ENCODE measurements around the gene CLCN2. TPM values are rescaled to one million over a fixed set of nuclear protein-coding genes. Genes with fewer than 3 reads are reported as not detected.

Gene CLCN2
- total and polyA plus RNA-seq, 11 donors = 1.2 to 3.6 (median 2.0) TPM

- no peak overlapping the region for H3K4me3 ChIP-seq
- H3K27me3 ChIP-seq = peaks cover 0 to 9% (median 0%) of the 10 kb centered on the region in 9 donors
- no peak for DNase-seq
- intact Hi-C loops (cut with DNase I) = no loop called here
- H3K27ac ChIP-seq = no peak overlapping the region
- TF ChIP-seq CTCF (IDR thresholded peaks at IDR 0.05) (no peak), POLR2A (IDR thresholded peaks at IDR 0.05) (no peak)
- H3K4me1 ChIP-seq = no peaks in the 10 kb centered on the region
- ATAC-seq = no peak
- WGBS, 4 donors = 87 to 92% (median 90%) methylated on average over 5 of the region's 5 CpGs
- H3K36me3 ChIP-seq = peaks cover 0 to 19% (median 0%) of the 10 kb centered on the region in 9 donors
- H3K9me3 ChIP-seq = no peaks in the 10 kb centered on the region
Observed at GRCh38 chr3:184389935-184390528, 28.6 kb upstream of the CLCN2 start.

- Histone ChIP-seq H3K4me1 (no peaks in the 10 kb centered on the region), H3K36me3 (peaks cover 0 to 23% (median 0%) of the 10 kb centered on the region in 9 donors), H3K4me3 (no peak overlapping the region), H3K27me3 (peaks cover 0 to 9% (median 0%) of the 10 kb centered on the region in 9 donors), H3K9me3 (no peaks in the 10 kb centered on the region), H3K27ac (no peak overlapping the region)
- ATAC-seq (no peak), DNase-seq (no peak)
- 45 to 56% (median 54%) methylated on average over 5 of the region's 5 CpGs for WGBS, 4 donors
- intact Hi-C loops (cut with DNase I) = no loop called here
- TF ChIP-seq CTCF (IDR thresholded peaks at IDR 0.05) (no peak), POLR2A (IDR thresholded peaks at IDR 0.05) (no peak)
Observed at GRCh38 chr3:184389384-184389783, 28.0 kb upstream of the CLCN2 start.

- H3K4me3 ChIP-seq = no peak overlapping the region
- ATAC-seq = no peak
- peaks cover 0 to 23% (median 0%) of the 10 kb centered on the region in 9 donors for H3K36me3 ChIP-seq
- no peak for DNase-seq
- intact Hi-C loops (cut with DNase I) = no loop called here
- H3K9me3 ChIP-seq = no peaks in the 10 kb centered on the region
- peaks cover 0 to 9% (median 0%) of the 10 kb centered on the region in 9 donors for H3K27me3 ChIP-seq
- no peaks in the 10 kb centered on the region for H3K4me1 ChIP-seq
- WGBS, 4 donors = 81 to 93% (median 84%) methylated on average over 3 to 8 of the region's 8 CpGs
- no peak overlapping the region for H3K27ac ChIP-seq
- TF ChIP-seq CTCF (IDR thresholded peaks at IDR 0.05) = no peak
- no peak for TF ChIP-seq POLR2A (IDR thresholded peaks at IDR 0.05)
Observed at GRCh38 chr3:184388936-184389230, 27.5 kb upstream of the CLCN2 start.

GRCh38 chr3:184388164-184388935, 26.9 kb upstream of the CLCN2 start:
- no peaks in the 10 kb centered on the region for H3K4me1 ChIP-seq
- no peak overlapping the region for H3K4me3 ChIP-seq
- no peak for DNase-seq
- peaks cover 0 to 23% (median 0%) of the 10 kb centered on the region in 9 donors for H3K36me3 ChIP-seq
- no peak for TF ChIP-seq CTCF (IDR thresholded peaks at IDR 0.05)
- TF ChIP-seq POLR2A (IDR thresholded peaks at IDR 0.05) = no peak
- H3K9me3 ChIP-seq = no peaks in the 10 kb centered on the region
- intact Hi-C loops (cut with DNase I) = no loop called here
- H3K27me3 ChIP-seq = peaks cover 0 to 12% (median 0%) of the 10 kb centered on the region in 9 donors
- ATAC-seq = no peak
- no peak overlapping the region for H3K27ac ChIP-seq
- 80 to 83% (median 82%) methylated on average over 7 to 8 of the region's 8 CpGs for WGBS, 4 donors
